Activated T-helper 9 cell treated with anti-CD3 and anti-CD28 coated beads, Interleukin-2, amount 50 U/mL, for 16 hours (primary cell): ENCODE data around the gene LMNB1.
"Not testable (repeated sequence)": the region's sequence is repeated elsewhere in the genome, so short reads cannot be mapped to it uniquely, and the experiment has no call there.

Experiments
- DNase-seq: peaks from one replicate; pipeline ENCODE4 v3.0.0-alpha.2; 2020; ENCODE audit warnings: low read depth

Gene LMNB1

DNA sequence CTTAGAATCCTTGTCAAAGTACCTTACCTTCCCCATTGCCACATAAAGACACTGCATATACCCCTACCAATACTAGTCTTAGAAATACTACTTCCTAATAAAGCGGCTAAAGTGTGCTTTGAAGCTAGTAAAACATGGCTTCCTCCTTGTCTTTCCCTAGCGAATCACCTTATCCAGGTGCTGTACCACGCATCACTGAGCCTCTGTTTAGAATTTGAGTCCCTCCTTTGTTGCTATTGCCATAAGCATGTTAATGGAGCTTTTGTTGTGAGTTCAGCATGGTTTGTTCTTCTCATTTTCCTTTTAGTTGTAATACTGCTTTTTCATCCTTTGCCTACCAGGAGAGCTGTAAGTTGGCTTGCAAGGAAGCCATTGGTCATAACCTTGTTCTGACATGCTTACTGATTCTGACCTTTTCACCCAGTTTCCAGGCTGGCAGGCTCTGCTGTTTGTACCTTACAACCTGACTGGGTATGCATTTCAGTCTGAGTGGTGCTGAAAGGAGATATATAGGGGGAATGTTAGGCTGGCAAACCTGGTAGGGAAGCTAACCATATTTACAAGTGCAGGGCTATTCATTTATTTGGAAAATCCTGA lies 49.8 kb downstream of the LMNB1 start:
- no peak for DNase-seq

DNA sequence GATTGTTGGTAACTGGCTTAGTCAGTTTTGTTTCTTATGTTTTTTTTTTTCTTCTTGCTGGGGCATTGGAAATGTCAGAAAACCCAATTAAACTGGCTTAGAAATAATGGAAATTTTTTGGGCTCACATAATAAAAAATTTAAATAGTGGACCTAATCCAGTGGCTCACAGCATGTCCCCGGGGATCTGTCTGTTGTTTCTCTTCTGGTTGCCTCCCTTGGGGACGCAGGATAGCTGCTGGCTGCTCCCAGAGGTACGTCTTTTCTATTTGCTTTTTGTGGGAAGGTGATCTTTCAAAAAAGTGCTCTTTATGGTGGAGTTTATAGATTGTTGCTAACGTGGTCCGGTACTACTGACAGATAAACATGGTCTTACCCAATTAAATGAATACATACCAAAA lies 52.2 kb downstream of the LMNB1 start:
- no peak for DNase-seq

DNA sequence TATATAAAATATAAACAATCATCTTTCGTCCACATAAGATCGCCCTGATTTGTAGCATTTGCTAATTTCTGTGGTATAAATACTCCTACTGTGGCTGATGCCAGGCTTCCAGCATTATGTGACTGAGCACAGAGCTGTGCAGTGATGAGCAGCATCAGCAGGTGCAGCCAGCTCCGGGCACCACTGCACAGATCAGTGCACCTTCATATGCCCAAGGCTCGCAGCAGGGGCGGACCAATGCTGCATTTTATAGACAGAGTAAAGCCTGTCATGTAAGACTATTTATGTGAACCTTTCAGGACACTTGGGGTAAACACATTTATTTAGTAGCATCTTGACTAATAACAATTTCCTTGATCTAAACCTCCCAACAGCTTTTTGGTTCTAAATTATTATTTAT lies 53.1 kb downstream of the LMNB1 start:
- DNase-seq = no peak

DNA sequence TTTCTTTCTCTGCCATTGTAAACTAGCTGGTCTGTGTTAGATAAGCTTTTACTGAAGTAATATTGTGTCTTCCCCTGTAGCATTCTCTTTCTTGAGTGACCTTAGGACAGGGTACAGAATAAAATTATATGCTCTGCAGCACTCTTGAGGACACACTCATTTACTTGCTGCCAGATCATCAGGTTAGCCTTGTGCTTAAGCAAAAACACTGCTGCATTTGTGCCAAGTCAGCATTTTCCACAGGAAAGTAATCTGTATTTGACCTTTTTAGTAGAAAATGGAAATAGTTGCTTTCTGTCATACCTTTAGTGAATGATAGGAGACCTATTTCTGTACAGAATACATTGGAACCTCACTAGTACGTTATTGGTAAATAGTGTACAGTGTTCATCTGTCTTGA lies 54.2 kb downstream of the LMNB1 start:
- DNase-seq = no peak

DNA sequence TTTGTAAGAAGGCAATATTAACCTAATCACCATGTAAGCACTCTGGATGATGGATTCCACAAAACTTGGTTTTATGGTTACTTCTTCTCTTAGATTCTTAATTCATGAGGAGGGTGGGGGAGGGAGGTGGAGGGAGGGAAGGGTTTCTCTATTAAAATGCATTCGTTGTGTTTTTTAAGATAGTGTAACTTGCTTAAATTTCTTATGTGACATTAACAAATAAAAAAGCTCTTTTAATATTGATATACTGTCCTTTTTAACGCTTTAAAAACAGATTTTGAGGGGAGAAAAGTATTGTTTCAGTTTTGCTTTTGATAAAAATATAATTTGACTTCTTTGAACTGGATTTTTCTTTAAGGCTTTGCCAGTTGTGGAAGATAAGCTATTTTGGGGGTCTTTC lies 59.8 kb downstream of the LMNB1 start:
- no peak for DNase-seq

DNA sequence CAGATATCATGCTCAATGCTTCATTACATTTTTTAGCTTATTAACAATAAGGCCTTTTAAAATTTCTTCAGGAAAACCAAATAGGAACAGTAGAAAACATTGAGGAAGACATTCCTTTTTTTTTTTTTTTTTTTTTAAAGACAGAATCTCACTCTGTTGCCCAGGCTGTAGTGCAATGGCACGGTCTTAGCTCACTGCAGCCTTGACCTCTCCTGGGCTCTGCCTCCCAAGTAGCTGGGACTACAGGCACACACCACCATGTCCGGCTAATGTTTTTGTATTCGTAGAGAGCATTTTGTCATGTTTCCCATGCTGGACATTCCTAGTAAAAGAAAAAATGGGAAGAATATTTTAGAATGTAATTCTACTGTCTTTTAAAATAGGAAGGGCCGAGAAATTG lies 60.3 kb downstream of the LMNB1 start:
- DNase-seq = no peak

DNA sequence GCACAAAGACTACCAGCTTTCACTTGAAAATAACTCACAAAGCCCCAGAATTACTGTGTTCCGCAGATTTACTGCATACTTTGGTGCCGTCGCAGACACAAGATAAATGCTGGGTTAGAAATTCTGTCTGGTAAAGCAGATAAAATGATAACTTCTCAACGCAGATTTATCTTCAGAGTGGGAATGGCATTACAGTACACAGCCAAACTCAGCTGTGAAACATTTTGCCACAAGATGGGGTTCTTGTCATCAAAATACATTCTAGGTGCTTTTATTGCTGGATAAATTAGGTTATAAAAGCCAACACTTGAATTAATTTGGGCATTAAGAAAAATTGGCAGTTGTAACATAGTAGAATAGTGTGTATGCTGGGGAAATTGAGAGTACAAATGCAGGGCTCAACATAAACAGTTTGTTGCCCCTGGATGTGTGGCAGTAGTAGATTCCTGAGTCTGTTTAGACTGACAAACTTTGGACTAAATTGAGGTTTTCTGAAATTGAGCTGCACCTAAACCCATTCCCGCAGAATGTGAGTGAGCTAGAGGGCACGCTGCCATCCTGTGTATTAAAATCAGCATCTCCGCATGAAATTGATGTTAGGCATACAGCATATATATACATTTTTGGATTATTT lies 61.1 kb downstream of the LMNB1 start:
- DNase-seq = no peak

DNA sequence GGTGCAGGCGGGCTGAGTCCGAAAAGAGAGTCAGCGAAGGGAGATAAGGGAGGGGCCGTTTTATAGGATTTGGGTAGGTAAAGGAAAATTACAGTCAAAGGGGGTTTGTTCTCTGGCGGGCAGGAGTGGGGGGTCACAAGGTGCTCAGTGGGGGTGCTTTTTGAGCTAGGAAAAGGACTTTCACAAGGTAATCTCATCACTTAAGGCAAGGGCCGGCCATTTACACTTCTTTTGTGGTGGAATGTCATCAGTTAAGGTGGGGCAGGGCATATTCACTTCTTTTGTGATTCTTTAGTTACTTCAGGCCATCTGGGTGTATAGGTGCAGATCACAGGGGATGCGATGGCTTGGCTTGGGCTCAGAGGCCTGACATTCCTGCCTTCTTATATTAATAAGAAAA lies 62.5 kb downstream of the LMNB1 start:
- not testable (repeated sequence) for DNase-seq

DNA sequence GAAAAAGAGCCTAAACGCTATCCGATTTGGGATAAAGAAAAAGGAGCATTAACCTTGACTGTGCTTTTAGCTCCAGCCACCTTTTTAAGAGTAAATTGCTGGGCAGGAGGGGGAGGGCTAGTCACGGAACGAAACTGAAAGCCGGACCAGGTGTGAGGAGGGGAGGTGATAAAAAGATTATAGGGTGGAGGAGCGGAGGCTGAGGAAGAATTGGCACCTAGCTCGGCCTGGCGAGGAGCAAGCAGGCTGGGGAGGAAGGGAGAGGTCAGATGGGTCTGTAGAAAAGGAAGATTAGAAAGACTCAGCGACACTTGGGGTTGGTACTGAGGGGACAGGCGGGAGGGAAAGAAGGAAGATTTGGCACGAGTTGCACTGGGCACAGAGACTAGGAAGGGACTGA lies 66.4 kb downstream of the LMNB1 start:
- not testable (repeated sequence) for DNase-seq

DNA sequence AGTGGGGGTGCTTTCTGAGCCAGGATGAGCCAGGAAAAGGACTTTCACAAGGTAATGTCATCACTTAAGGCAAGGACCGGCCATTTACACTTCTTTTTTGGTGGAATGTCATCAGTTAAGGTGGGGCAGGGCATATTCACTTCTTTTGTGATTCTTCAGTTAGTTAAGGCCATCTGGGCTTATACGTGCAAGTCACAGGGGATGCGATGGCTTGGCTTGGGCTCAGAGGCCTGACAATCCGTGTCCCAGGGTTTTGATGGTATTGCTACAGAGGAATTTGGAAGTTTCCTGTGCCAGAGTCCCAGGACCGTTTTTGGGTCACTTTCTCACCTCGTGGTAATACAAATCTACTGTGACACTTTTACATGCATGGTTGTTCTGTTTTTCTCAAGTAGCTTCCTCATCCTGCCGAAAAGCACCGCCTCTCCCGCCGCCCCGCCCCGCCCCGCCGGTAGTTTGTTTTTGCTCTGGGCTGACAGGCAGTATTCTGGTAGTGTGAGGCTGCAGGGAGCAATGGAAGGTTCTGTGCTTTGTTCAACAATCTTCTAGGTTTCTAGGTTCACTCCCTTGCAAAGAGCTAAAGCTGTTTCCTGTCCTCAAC lies 68.6 kb downstream of the LMNB1 start:
- peak; percentile 17 for DNase-seq

DNA sequence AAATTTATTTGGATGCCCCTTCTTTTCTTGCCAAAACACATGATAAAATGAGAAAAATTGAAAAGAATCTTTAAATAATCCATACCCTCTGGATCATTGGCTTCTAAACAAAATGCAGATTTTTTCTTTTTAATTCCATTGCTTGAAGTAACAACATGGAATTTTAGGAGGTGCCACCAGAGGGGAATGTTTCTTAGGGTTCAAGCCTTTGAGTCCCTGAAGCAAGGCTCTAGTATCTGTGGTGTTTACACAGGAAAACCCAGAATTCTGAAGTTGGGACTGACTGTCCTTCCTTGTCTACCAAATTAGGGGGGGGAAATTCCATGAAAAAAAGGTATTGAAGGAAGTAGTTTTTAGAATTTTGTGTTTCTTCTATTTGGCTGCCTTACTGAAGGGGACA lies 69.4 kb downstream of the LMNB1 start:
- DNase-seq = no peak

DNA sequence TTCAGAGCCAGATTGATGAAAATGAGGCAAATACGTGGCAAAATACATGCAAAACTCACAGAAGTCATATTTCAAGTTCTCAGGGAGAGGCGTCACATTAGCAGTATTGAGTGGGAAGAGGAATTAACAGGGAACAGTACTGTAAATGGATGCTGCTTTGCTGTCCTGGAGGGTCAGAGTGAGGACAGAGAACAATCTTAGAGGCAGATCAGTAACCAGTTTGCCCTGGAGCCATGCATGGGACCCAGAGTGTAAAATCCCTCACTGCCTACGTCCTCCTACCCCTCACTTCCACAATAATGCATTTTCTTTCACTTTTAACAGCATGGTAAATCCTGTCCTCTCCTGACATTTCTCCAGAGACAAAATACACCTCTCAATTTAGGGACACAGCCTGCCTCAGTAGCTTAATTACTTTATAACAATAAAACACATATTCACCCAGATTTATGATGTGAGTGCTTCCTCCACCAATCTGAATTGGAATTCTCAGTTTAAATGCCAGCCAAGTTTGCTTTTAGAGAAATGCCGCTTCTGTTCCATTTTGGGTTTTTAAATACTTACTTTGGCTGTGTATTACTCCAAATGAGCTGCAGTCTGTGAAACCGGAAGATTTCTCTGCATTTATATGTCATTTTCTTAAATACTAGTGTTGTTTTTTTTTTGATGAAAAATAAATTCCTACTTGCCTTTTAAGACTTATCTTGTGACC lies 70.0 kb downstream of the LMNB1 start:
- no peak for DNase-seq

DNA sequence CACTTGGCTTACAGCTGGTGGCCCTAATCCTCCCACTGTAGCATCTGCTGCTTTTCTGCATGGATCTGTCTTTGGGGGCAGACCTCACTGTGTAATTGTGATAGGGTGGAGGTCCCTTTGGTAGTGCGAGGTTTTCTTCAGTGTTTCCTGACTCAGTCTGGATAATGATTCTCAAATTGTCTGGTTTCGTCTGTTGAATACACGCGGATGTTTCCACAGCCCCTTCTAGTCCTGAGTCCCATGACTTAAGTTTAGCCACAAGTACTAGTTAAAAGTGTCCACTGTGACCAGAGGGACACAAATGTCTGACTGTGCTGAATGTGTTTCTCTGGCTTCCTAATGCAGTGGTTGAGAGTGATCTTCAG lies 70.5 kb downstream of the LMNB1 start:
- no peak for DNase-seq

DNA sequence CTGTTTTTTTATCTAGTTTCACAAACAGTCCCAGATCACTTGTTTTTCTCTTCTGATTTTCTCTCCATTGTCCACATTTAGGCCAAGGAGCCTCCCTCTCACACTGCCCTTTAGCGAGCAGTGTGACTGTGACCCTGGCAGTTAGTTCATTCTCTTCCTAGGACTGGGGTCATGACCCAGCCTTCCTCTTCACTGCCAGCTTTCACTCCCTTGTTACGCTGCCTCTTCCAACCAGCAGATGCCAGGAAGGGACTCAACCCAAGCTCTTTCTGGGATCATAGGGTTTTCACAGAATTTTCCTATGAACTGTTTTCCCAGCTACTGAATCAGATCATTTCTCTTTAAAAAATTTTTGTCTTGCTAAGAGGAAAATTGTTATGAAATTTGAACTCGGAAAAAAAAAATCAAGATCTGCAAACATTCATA lies 70.9 kb downstream of the LMNB1 start:
- DNase-seq = no peak

DNA sequence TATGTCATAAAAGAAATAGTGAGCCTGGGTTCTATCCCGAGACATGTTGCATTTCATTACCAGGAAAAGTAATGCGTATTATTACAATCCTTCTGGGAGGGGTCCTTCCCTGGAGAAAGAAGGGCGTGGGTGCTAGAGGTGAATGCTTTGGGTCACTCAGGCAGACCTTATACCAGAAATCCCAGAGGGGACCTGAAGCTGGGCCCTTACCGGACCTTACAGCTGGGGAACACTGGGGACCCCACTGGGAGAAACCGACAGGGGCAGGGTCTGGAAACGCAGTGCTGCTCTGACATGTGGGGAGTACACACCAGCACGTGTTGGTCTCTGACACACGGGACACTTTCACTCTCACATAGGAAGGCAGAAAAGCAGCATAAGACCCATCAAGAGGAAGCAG lies 71.3 kb downstream of the LMNB1 start:
- DNase-seq = no peak

DNA sequence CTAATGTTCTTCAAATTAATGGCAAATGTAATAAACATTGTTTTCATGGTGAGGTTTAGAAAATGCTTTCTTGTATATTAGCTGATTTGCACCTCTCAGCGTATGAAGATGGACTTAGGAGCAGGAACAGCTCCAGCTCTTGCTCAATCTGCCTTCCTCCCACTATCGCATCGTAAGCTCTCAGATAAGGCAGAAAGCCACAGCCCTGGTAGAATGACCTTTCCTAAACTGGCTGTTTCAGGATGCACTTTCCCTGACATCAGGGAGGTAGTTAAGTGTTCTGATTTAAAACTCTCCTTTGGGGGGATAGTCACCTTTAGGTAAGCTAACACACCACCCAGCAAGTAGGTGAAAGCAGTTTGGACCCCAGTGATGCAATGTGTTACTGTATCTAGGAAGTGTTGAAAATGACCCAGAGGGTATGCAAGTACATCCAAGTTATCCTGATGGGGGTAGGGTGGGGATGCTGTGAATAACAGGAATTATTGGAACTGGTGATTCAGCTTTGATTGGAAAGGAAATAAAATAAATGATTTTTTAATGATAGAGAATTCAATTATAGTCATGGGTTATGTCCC lies 72.3 kb downstream of the LMNB1 start:
- DNase-seq = no peak

DNA sequence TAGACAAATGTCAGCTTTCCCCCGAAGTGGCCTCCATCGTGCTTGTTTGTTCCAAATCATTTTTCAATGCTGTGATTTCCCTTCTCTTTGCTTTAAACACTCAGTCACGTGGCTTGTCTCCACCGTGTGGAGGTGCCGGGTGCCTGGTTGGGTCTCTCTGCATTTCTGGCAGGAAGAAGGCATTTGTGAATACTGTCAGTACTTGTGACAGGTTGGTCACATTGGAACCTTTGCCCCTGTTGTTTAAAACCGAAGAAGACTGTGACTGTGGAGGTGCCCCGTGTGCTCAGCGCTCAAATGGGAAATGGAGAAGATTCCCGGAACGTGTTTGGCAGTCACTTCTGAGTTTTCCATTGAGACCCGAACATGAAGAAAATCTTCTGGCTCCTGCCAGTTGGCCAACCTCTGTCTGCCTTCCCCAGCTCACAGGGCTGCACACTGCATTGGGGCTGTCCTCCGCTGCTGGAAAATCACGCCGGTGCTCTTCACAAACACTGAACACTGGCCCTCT lies 74.6 kb downstream of the LMNB1 start:
- no peak for DNase-seq

DNA sequence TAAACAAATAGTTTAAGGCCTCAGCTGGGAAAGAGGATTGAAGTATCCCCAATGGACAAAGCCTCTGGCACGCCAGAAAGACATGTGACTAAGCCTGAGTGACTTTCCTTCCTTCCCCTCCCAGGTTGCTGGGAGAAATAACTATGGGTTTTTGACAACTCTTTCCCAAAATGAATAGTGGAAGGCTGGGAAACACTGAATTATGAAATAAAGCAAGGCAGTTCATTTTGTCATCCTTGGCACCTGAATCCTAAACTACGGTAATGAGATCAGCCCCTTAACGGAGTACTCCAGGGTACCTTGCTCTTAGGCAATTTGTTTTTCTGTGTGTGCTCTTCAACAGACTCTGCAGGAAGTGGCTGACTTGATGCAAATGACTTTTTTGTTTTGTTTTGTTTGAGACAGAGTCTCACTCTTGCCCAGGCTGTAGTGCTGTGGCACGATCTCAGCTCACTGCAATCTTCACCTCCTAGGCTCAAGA lies 75.2 kb downstream of the LMNB1 start:
- no peak for DNase-seq

DNA sequence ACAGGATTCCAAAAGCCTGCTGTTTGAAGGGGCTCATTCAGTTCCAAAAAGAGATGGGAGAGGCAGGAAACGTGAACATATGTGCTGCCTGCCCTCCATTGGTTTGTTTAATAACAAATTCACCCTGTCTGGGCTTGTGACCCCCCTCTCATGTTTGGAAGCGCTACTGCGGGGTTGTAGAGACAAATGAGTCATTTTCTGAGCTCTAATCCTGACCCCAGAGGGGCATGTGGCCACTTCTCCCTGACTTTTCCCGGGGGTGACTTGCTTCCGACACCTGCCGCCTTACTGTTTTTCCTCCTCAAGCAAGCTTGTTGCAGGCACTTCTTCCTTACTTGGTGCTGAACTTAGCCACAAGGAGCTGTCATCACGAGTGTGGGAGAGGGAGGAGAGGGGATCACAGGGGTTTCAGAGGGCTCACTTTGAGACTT lies 75.9 kb downstream of the LMNB1 start:
- DNase-seq = no peak

DNA sequence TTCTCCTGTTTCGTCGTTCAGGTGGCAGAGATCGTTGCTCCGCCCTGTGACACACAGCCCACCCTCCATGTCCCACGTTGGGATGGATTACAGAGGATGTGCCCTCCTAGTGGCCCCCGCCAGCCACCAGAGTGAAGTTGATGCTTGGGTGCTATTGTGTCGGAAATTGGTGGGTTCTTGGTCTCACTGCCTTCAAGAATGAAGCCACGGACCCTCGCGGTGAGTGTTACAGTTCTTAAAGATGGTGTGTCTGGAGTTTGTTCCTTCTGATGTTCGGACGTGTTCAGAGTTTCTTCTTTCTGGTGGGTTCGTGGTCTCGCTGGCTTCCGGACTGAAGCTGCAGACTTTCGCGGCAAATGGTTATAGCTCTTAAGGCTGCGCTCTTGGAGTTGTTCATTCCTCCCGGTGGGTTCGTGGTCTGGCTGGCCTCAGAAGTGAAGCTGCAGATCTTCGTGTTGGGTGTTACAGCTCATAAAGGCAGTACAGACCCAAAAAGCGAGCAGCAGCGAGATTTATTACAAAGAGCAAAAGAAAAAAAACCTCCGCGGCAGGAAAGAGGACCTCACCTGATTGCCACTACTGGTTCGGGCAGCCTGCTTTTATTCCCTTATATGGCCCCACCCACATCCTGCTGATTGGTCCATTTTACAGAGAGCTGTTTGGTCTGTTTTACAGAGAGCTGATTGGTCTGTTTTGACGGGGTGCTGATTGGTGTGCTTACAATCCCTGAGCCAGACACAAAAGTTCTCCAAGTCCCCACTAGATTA lies 76.8 kb downstream of the LMNB1 start:
- not testable (repeated sequence) for DNase-seq

DNA sequence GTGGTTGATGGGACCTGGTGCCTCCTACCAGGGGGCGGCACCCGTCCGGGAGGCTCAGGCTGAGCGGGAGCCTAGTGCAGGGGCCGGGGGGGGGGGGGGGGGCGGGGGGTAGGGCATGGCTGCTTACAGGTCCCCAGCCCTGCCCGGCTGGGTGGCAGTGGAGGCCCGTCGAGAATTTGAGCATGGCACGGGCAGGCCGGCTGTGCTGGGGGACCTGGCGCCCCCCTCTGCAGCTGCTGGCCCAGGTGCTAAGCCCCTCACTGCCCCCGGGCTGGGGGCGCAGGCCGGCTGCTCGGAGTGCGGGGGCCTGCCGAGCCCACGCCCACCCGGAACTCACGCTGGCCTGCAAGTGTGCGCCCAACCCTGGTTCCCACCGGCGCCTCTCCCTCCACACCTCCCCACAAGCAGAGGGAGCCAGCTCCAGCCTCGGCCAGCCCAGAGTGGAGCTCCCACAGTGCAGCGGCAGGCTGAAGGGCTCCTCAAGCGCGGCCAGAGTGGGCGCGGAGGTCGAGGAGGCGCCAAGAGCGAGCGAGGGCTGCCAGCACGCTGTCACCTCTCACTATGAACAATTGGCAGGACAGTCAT lies 77.7 kb downstream of the LMNB1 start:
- no peak for DNase-seq
